GDM1 (cell line): Measurements from ENCODE around the gene SCFD2.
"Not testable (repeated sequence)": the region's sequence is repeated elsewhere in the genome, so short reads cannot be mapped to it uniquely, and the experiment has no call there.

Experiments
- DNase-seq: peaks from one replicate; lab custom pipeline; 2025; lab: John Stamatoyannopoulos, UW

The SCFD2 gene

GRCh38 chr4:53139256-53139655 lies 226.6 kb downstream of the SCFD2 start:
- DNase-seq = not testable (repeated sequence)

GRCh38 chr4:53137468-53137867 lies 228.4 kb downstream of the SCFD2 start:
- DNase-seq = no peak

- DNase-seq = no peak
These were observed 228.9 kb downstream of the SCFD2 start for GRCh38 chr4:53136954-53137353.

- DNase-seq = no peak
These were observed 233.5 kb downstream of the SCFD2 start for GRCh38 chr4:53132132-53132891.

GRCh38 chr4:53131562-53131925 lies 234.3 kb downstream of the SCFD2 start:
- no peak for DNase-seq

- DNase-seq = no peak
These were observed 234.8 kb downstream of the SCFD2 start for GRCh38 chr4:53130896-53131561.

GRCh38 chr4:53128706-53129357 lies 237.0 kb downstream of the SCFD2 start:
- no peak for DNase-seq

GRCh38 chr4:53128231-53128630 lies 237.6 kb downstream of the SCFD2 start:
- DNase-seq = no peak

GRCh38 chr4:53127365-53127764 lies 238.5 kb downstream of the SCFD2 start:
- no peak for DNase-seq

- no peak for DNase-seq
These were observed 239.8 kb downstream of the SCFD2 start for GRCh38 chr4:53126099-53126498.

GRCh38 chr4:53123819-53124218 lies 242.0 kb downstream of the SCFD2 start:
- DNase-seq = no peak

GRCh38 chr4:53123171-53123570 lies 242.7 kb downstream of the SCFD2 start:
- DNase-seq = no peak

GRCh38 chr4:53122280-53123116 lies 243.4 kb downstream of the SCFD2 start:
- no peak for DNase-seq

- no peak for DNase-seq
These were observed 244.5 kb downstream of the SCFD2 start for GRCh38 chr4:53121264-53121865.

GRCh38 chr4:53120778-53121177 lies 245.1 kb downstream of the SCFD2 start:
- DNase-seq = no peak

GRCh38 chr4:53119680-53120079 lies 246.2 kb downstream of the SCFD2 start:
- DNase-seq = no peak

- no peak for DNase-seq
These were observed 247.2 kb downstream of the SCFD2 start for GRCh38 chr4:53118676-53119075.

- DNase-seq = no peak
These were observed 248.9 kb downstream of the SCFD2 start for GRCh38 chr4:53116954-53117353.

- no peak for DNase-seq
These were observed 252.2 kb downstream of the SCFD2 start for GRCh38 chr4:53113431-53114225.

- DNase-seq = no peak
These were observed 260.5 kb downstream of the SCFD2 start for GRCh38 chr4:53105313-53105712.

GRCh38 chr4:53103481-53103880 lies 262.4 kb downstream of the SCFD2 start:
- no peak for DNase-seq
